Ureter (tissue), 1 donor: ENCODE measurements around the gene GALNT12. TPM values are rescaled to one million over a fixed set of nuclear protein-coding genes. Genes with fewer than 3 reads are reported as not detected.

ENCODE experiments used
- total RNA-seq: library from RNA; stranded (reverse); gene quantifications from one replicate; pipeline ENCODE4 v1.2.4, GENCODE V29; 2023
- donor health status: DM: yes; HTN: yes; CAD: no.

Gene GALNT12
- total RNA-seq, 1 donor from 2014 or later = 38.5 TPM

Other genes starting within 250 kb of the GALNT12 start
- gene GABBR2, start 98.7 kb upstream of the GALNT12 start, total RNA-seq = 12.2 TPM
- 38.1 TPM for gene ANKS6, start 11.1 kb upstream of the GALNT12 start, total RNA-seq
- gene COL15A1, start 136.2 kb downstream of the GALNT12 start, total RNA-seq = 63.2 TPM